ENCODE results near the gene CFHR1.
A peak's percentile ranks its signal among the peaks of the same experiment; 100 is the strongest.
"Not testable (repeated sequence)": the region's sequence is repeated elsewhere in the genome, so short reads cannot be mapped to it uniquely, and the experiment has no call there.

Gene CFHR1

DNA sequence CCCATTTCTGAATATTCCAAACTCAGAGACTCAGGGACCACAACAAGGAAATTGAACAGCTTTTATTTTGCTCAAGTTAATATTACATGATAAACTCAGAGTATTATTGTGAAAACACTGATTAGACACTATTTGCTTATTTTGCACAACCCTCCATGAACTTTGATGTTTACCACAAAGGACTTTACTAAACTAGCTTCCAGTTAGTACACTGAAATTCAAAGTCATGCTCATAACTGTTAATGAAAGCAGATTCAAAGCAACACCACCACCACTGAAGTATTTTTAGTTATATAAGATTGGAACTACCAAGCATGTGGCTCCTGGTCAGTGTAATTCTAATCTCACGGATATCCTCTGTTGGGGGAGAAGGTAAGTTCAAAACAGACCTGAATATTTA, at the start of gene CFHR1:
TSS of gene CFHR1 (plus strand) at position 201 of the 400 bp plus-strand sequence. CDS start at position 315, 114 bp downstream.
- DNase-seq; in situ Hi-C loops (cut with MboI; ENCODE audit: low pct_unique_long_range_greater_than_20kb, low sequenced_read_pairs): not testable (repeated sequence)

DNA sequence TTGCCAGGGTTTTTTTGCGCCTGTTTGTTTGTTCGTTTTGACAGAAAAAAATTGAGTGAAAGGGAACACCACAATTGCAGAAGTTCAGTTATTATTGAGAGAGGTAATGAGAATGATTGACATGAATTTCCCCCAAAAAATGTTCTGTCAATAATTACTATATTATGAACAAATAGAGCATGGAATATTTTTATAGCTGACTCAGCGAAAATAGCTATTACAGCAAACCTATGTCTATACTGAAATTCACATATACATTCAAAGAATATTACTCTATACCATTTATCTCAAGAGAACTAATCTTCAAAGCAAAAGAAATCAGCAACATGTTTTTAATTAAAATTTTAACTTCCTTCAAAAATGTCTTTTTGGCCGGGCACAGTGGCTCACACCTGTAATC, 49.7 kb upstream of the CFHR1 start:
- DNase-seq; in situ Hi-C loops (cut with MboI; ENCODE audit: low pct_unique_long_range_greater_than_20kb, low sequenced_read_pairs): not testable (repeated sequence)

DNA sequence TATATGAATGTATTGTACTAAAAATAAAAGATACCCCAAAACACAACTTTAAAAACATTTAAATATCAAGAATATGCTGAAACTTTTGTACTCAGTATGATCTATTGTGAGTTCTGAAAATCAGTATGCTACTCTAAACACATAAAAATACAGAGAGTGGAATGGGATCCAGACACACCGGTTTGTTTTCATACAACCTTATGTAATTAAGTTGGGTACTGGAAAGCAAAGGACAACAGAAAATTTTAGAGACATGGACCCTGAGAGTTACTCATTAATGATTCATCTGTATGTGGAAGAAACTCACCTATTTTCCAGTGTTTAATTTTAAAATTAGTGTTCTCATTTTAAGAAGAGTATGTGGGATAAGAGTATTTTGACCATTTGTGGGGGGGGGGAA, 45.8 kb upstream of the CFHR1 start:
- no peak for DNase-seq
- in situ Hi-C loops (cut with MboI; ENCODE audit: low pct_unique_long_range_greater_than_20kb, low sequenced_read_pairs) = no loop called here

DNA sequence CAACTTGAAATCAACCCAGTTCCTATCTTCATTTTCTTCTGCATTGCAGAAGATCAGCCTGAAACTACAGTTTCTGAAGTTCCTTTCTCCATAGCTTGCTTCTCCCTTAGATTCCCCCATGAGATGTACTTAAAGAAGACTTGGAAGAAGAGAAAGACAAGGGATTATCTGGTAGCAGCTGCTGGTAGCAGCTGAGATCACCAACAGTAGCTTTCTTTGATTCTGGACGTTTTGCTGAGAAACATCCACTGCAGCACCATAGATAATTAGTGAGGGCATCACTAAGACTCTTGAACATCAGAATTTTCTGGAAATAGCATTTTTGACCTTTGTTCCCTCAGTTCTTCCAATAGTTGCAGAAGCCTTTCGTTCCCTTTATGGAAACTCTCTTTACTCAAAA, 45.4 kb upstream of the CFHR1 start:
- DNase-seq = no peak
- in situ Hi-C loops (cut with MboI; ENCODE audit: low pct_unique_long_range_greater_than_20kb, low sequenced_read_pairs) = no loop called here

DNA sequence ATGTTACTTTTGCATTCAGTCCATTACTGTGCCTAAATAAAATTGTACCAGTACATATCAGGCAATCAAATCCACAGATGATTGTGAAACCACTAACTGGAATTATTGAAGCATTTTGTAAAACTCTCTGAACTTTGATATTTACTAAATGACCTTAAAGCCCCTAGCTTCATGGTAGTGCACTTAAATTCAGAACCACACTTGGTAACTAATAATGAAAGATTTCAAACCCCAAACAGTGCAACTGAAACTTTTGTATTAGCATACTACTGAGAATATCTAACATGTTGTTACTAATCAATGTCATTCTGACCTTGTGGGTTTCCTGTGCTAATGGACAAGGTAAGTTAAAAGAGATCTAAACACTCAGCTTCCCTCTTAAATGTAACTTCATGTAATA, 44.9 kb upstream of the CFHR1 start, which contains the start of gene CFHR3:
TSS of gene CFHR3 (plus strand) at position 238 of the 400 bp plus-strand sequence. CDS start at position 285, 47 bp downstream.
- no peak for DNase-seq
- in situ Hi-C loops (cut with MboI; ENCODE audit: low pct_unique_long_range_greater_than_20kb, low sequenced_read_pairs) = no loop called here

DNA sequence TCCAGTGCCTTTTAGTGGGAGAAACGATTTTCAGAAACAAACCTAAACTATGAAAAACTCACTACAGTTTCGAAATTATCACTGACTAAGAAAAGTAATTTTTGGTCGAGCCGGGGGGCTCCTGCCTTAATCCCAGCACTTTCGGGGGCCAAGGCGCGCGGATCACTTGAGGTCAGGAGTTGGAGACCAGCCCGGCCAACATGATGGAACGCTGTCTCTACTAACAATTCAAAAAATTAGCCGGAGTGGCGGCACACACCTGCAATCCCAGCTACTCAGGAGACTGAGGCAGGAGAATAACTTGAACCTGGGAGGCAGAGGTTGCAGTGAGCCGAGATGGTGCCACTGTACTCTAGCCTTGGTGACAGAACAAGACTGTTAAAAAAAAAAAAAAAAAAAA, 41.9 kb upstream of the CFHR1 start:
- in situ Hi-C loops (cut with MboI; ENCODE audit: low pct_unique_long_range_greater_than_20kb, low sequenced_read_pairs) = no loop called here

DNA sequence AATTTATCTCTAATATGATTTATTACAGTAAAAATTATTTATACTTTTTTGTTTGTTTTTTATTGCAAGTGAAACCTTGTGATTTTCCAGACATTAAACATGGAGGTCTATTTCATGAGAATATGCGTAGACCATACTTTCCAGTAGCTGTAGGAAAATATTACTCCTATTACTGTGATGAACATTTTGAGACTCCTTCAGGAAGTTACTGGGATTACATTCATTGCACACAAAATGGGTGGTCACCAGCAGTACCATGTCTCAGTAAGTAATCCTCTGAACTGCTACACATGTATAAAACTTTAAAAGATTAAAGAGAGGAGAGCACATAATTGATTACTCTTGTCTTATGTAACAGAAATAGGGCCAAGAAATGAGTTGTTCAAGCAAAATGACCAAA, 40.4 kb upstream of the CFHR1 start:
- in situ Hi-C loops (cut with MboI; ENCODE audit: low pct_unique_long_range_greater_than_20kb, low sequenced_read_pairs) = no loop called here
- DNase-seq = no peak

More for the DNA sequence above, 41.9 kb upstream of the CFHR1 start:
- DNase-seq = no peak

DNA sequence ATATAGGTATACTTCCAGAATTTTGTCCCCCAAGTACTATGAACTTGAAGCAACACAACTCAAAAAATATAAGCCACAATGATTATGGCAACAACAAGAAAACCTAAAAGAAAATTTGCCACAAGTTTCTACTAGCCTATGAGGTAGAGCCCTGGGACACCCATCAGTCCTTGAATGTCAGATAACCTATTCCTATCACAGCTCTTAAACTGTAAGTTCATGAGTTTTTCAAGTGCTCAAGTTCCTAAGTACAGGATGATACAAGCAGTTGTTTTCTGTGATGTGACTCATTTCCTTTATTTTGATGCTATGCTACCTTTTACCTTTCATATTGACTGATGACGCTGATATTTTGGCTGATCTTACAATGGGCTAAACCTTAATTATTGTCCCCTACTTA, 28.3 kb upstream of the CFHR1 start:
- in situ Hi-C loops (cut with MboI; ENCODE audit: low pct_unique_long_range_greater_than_20kb, low sequenced_read_pairs); DNase-seq: not testable (repeated sequence)

DNA sequence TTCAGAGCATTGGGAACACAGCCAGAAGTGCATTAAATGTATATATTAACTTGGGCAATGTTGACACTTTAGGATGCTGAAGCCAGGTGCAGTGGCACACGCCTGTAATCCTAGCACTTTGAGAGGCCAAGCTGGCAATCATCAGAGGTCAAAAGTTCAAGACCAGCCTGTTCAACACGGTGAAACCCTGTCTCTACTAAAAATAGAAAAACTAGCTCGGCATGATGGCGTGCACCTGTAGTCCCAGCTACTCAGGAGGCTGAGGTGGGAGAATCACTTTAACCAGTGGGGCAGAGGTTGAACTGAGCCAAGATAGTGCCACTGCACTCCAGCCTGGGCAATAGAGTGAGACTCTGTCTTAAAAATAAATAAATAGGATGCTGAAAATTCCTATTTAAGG, 25.4 kb upstream of the CFHR1 start:
- in situ Hi-C loops (cut with MboI; ENCODE audit: low pct_unique_long_range_greater_than_20kb, low sequenced_read_pairs); DNase-seq: not testable (repeated sequence)

DNA sequence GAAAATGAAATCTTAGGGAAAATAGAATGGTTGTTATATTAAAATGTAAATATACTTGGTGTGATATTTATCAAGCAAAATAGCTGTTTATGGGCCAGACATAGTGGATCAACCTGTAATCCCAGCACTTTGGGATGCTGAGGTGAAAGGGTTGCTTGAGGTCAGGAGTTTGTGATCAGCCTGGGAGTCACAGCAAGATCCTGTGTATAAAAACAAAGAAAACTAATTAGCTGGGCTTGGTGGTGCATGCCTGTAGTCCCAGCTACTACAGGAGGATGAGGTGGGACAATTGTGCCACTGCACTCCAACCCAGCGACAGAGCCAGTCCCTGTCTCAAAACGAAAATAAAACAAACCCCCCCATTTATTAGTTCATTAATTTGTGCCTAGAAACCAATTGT, 21.6 kb upstream of the CFHR1 start:
- in situ Hi-C loops (cut with MboI; ENCODE audit: low pct_unique_long_range_greater_than_20kb, low sequenced_read_pairs) = loop anchor here (5.0 kb wide), 1 partner anchor 124 kb away; no protein-coding TSS in a partner anchor
- no peak for DNase-seq

DNA sequence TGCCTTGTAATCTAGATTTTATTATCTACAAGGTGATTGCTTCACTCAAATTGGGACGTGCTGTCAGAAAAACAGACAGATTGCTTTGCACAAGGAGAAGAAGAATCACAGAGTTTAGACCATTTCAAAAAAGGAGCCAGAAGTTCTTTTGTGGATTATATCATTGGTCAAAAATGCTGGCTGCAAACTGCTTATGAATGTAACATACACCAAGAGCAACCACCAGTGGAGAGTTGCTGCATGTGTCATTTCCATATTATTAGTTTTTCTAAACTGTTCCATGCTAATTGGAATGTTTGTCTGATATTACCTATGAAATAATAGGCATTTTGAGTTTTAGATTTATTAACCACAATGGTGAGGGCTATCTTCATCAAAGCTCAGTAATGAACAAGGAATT, 17.6 kb upstream of the CFHR1 start:
- in situ Hi-C loops (cut with MboI; ENCODE audit: low pct_unique_long_range_greater_than_20kb, low sequenced_read_pairs); DNase-seq: not testable (repeated sequence)

DNA sequence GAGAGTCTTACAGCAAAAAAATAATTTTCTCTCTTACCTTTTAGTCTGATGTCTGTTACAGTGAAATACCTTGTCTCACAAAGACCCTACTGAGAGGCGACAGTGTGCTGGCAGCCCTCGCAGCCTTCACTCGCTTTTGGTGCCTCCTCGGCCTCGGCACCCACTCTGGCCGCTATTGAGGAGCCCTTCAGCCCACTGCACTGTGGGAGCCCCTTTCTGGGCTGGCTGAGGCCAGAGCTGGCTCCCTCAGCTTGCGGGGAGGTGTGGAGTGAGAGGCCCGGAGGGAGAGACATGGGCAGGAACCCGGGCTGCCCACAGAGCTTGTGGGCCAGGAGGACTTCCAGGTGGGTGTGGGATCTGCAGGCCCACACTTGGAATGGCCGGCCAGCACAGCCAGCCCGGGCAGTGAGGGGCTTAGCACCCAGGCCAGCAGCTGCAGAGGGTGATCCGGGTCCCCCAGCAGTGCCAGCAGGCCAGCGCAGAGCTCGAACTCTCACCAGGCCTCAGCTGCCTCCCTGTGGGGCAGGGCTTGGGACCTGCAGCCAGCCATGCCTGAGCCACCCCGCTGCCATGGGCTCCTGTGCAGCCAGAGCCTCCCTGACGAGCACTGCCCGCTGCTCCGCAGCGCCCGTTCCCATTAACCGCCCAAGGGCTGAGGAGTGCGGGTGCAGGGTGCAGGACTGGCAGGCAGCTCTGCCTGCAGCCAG, 10.8 kb upstream of the CFHR1 start:
- DNase-seq = no peak
- in situ Hi-C loops (cut with MboI; ENCODE audit: low pct_unique_long_range_greater_than_20kb, low sequenced_read_pairs) = no loop called here

DNA sequence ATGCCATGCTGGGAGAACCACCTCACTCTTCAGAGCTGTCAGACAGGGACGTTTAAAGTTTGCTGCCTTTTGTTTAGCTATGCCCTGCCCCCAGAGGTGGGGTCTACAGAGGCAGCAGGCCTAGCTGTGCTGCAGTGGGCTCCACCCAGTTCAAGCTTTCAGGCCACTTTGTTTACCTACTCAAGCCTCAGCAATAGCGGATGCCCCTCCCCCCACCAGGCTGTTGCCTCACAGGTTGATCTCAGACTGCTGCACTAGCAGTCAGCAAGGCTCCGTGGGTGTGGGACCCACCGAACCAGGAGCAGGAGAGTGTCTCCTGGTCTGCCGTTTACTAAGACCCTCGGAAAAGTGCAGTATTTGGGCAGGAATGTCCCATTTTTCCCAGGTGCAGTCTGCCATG, 2.1 kb upstream of the CFHR1 start:
- DNase-seq = not testable (repeated sequence)

DNA sequence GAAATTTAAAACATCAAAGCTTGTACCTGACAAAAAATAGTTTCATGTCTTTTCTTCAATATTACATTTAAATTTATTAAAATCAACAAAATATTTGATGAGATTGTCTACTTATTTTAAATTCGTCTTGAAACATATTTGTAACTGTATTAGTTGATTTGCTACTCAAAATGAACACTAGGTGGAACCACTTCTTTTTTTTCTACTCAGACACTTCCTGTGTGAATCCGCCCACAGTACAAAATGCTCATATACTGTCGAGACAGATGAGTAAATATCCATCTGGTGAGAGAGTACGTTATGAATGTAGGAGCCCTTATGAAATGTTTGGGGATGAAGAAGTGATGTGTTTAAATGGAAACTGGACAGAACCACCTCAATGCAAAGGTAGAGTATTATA, 8.3 kb downstream of the CFHR1 start:
- in situ Hi-C loops (cut with MboI; ENCODE audit: low pct_unique_long_range_greater_than_20kb, low sequenced_read_pairs) = not testable (repeated sequence)
- DNase-seq = peak; percentile 44

More for the DNA sequence above, 2.1 kb upstream of the CFHR1 start:
- in situ Hi-C loops (cut with MboI; ENCODE audit: low pct_unique_long_range_greater_than_20kb, low sequenced_read_pairs) = not testable (repeated sequence)

DNA sequence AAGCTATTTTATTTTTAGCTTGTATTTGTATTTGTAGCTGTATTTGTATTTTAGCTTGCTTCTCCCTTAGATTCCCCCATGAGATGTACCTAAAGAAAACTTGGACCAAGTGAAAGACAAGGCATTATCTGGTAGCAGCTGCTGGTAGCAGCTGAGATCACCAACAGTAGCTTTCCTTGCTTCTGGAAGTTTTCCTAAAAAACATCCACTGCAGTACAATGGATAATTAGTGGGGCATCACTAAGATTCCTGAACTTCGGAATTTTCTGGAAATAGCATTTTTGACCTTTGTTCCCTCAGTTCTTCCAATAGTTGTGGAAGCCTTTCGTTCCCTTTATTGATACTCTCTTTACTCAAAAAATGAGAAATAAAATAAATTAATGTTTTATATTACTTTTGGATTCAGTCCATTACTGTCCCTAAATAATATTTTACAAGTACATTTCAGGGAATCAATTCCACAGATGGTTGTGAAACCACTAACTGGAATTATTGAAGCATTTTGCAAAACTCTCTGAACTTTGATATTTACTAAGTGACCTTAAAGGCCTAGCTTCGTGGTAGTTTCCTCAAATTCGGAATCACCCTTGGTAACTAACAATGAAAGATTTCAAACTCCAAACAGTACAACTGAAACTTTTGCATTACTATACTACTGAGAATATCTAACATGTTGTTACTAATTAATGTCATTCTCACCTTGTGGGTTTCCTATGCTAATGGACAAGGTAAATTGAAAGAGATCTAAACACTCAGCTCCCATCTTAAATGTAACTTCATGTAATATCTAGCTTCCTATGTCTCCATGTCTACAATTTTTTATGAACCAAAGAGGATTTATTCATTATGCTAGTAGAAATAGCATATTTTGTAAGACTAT, 30.3 kb downstream of the CFHR1 start:
- DNase-seq; in situ Hi-C loops (cut with MboI; ENCODE audit: low pct_unique_long_range_greater_than_20kb, low sequenced_read_pairs): not testable (repeated sequence)

DNA sequence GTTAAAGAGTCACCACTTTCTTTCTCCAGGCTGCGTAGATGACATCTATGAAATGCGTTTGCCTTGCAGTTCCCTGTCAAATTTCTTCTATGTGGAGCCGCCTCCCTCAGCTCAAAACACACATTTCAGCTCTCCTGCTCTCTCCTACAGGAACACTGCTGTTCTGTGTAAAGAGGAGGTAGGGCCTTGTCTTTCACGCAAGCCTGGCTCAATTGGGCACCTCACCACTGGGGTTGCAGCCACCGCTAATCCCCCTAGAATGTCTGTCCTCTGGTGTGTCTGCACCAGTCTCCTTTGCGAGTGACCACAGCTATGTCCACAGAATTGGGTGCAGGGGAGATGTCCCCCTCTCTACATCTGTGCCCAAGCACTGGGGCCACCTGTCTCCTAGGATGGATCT, 36.5 kb downstream of the CFHR1 start:
- in situ Hi-C loops (cut with MboI; ENCODE audit: low pct_unique_long_range_greater_than_20kb, low sequenced_read_pairs) = no loop called here
- DNase-seq = no peak

DNA sequence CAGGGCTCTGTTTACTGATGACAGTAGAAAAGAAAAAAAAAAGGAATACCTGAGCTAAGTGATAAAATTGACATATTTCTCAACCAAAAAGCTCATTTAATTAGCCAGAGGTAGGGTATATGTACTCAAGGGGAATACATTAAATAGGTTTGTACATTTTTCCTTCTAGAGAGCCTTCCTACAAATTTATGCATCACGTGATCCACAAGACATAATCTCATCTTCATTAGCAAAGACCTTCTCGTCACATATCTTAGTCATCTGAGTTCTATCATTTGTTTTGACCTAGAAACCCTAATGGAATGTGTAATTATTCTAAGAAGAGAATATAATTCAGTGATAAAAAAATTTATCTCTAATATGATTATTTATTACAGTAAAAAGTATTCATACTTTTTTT, 37.7 kb downstream of the CFHR1 start:
- DNase-seq = no peak
- in situ Hi-C loops (cut with MboI; ENCODE audit: low pct_unique_long_range_greater_than_20kb, low sequenced_read_pairs) = no loop called here

DNA sequence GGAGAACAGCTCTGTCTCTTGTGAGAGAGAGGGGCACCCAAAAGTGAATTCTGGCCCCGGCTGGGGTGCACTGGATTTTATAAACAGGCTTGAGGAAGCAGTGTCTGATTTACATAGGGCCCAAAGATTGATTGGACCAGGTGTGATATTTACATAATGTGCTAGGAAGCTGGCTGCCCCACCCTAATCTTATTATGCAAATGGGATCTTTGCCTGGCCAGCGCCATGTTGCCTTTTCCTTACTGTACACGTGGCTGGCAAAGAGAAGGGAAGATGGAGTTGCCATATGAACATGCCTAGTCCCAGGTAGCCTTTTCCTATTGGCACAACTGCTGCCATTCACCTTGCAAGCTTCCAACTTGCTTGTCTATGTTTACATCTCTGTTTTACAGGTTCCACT, 39.3 kb downstream of the CFHR1 start:
- DNase-seq = no peak
- in situ Hi-C loops (cut with MboI; ENCODE audit: low pct_unique_long_range_greater_than_20kb, low sequenced_read_pairs) = no loop called here

DNA sequence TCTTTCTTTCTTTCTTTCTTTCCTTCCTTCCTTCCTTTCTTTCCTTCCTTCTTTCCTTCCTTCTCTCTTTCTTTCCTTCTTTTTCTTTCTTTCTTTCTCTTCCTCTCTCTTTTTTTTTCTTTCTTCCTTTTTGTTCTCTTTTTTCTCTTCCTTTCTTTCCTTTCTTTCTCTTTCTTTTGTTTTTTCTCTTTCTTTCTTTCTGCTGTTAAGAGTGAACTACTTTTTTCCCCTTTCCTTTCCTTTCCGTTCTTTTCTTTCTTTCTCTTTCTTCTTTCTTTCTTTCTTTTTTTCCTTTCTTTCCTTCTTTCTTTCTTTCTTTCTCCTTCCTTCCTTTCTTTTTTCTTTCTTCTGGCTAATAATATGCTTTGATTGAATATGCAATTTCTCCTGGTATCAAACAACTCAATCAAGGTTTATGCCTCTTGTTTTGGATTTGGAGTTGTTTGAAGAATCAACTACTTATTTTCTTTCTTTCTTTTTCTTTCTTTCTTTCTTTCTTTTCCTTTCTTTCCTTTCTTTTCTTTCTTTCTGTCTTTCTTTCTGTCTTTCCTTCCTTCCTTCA, 40.9 kb downstream of the CFHR1 start:
- in situ Hi-C loops (cut with MboI; ENCODE audit: low pct_unique_long_range_greater_than_20kb, low sequenced_read_pairs) = no loop called here
- no peak for DNase-seq

DNA sequence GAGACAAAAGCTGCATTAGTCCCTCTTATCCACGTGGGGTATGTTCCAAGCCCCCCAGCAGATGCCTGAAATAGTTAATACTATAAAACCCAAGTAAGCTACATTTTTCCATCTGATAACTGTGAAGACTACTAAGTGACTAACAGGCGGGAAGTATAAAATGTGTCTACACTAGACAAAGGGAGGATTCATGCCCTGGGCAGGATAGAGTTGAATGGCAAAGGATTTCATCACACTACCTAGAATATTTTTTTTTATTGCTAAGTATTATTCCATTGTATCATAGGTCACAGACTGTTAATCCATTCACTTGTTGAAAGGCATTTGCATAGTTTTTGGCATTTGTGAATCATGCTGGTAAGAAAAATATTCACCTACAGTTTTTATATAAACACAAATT, 41.9 kb downstream of the CFHR1 start:
- in situ Hi-C loops (cut with MboI; ENCODE audit: low pct_unique_long_range_greater_than_20kb, low sequenced_read_pairs) = no loop called here
- no peak for DNase-seq
